ENCODE results near the gene WDR55. TPM values are rescaled to one million over a fixed set of nuclear protein-coding genes. Genes with fewer than 3 reads are reported as not detected.

The WDR55 gene
- total and polyA plus RNA-seq, 2 of the 13 experiments (the other 11 are each of a cell fraction or from before 2014, with no cell fraction given), result 17.7 to 18.2 TPM

- TF ChIP-seq USF2 (IDR thresholded peaks at IDR 0.05; ENCODE audit: low read depth, low read length) (no peak), USF2 (CRISPR knock-in tag; IDR thresholded peaks at IDR 0.05; ENCODE audit: borderline replicate concordance) (no peak), MED8 (CRISPR knock-in tag; IDR thresholded peaks at IDR 0.05; ENCODE audit: insufficient replicate concordance) (no peak), ZNF484 (CRISPR knock-in tag; IDR thresholded peaks at IDR 0.05; ENCODE audit: borderline replicate concordance, low read depth) (no peak), GPN1 (CRISPR knock-in tag; IDR thresholded peaks at IDR 0.05; ENCODE audit: borderline replicate concordance) (no peak), ZSCAN22 (CRISPR knock-in tag; IDR thresholded peaks at IDR 0.05) (no peak), HMGA1 (CRISPR knock-in tag; conservative IDR thresholded peaks at IDR 0.05) (no peak), NR0B2 (CRISPR knock-in tag; IDR thresholded peaks at IDR 0.05) (no peak), SAP130 (CRISPR knock-in tag; IDR thresholded peaks at IDR 0.05; ENCODE audit: low read depth) (peak; percentile 93), BRF2 (CRISPR knock-in tag; IDR thresholded peaks at IDR 0.05) (0 out of 2 replicates have a peak, but pooled peaks have one; percentile 44), TRIM24 (CRISPR knock-in tag; IDR thresholded peaks at IDR 0.05) (no peak), MAFF (IDR thresholded peaks at IDR 0.05; ENCODE audit: low read depth, low read length) (peak; percentile 90), RBFOX2 (IDR thresholded peaks at IDR 0.05; ENCODE audit: low read depth, low read length) (peak; percentile 48; the same call in 1 of the 2 replicates), TGIF2 (CRISPR knock-in tag; IDR thresholded peaks at IDR 0.05) (peak; percentile 77; the same call in 1 of the 2 replicates), ZUFSP (CRISPR knock-in tag; IDR thresholded peaks at IDR 0.05; ENCODE audit: borderline replicate concordance) (no peak), YEATS2 (CRISPR knock-in tag; IDR thresholded peaks at IDR 0.05; ENCODE audit: borderline replicate concordance) (peak; percentile 72; the same call in 1 of the 2 replicates), TARDBP (CRISPR knock-in tag; IDR thresholded peaks at IDR 0.05) (peak; percentile 30; the same call in 1 of the 2 replicates), MEIS1 (CRISPR knock-in tag; IDR thresholded peaks at IDR 0.05; ENCODE audit: borderline replicate concordance) (no peak), AGO2 (optimal IDR thresholded peaks at IDR 0.05; ENCODE audit: low read depth, low read length) (no peak), CREBL2 (CRISPR knock-in tag; IDR thresholded peaks at IDR 0.05; ENCODE audit: borderline replicate concordance) (no peak), ZNF343 (CRISPR knock-in tag; IDR thresholded peaks at IDR 0.05) (no peak)
- TF ChIP-seq, protein P1, sequence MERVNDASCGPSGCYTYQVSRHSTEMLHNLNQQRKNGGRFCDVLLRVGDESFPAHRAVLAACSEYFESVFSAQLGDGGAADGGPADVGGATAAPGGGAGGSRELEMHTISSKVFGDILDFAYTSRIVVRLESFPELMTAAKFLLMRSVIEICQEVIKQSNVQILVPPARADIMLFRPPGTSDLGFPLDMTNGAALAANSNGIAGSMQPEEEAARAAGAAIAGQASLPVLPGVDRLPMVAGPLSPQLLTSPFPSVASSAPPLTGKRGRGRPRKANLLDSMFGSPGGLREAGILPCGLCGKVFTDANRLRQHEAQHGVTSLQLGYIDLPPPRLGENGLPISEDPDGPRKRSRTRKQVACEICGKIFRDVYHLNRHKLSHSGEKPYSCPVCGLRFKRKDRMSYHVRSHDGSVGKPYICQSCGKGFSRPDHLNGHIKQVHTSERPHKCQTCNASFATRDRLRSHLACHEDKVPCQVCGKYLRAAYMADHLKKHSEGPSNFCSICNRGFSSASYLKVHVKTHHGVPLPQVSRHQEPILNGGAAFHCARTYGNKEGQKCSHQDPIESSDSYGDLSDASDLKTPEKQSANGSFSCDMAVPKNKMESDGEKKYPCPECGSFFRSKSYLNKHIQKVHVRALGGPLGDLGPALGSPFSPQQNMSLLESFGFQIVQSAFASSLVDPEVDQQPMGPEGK (CRISPR knock-in tag; IDR thresholded peaks at IDR 0.05), result peak; percentile 71
Measured at GRCh38 chr5:140710899-140711552, 46.3 kb downstream of the WDR55 start (continued).

Measured in HepG2 (cell line).